ENCODE measurements around the gene GALNT1.

GRCh38 chr18:35618289-35618688, 36.7 kb downstream of the GALNT1 start:
- TF ChIP-seq CTCF (IDR thresholded peaks at IDR 0.05 in 4 of 5, conservative IDR thresholded peaks at IDR 0.05 in 1 of 5) = no peak
- no peak for TF ChIP-seq POLR2A (IDR thresholded peaks at IDR 0.05)

Measured in gastrocnemius medialis (tissue), 4 donors.